HepG2 (cell line): ENCODE measurements around the gene TMEM129. TPM values are rescaled to one million over a fixed set of nuclear protein-coding genes. Genes with fewer than 3 reads are reported as not detected.

Experiments used
- BHLHE40 ChIP-seq: IDR thresholded peaks from 2 replicates; pipeline ENCODE4 v1.6.1; 2011; ENCODE audit warnings: low read length, improper control_type of control experiment
- CBX5 ChIP-seq: sonication (generic); formaldehyde crosslinking; IDR thresholded peaks from 2 replicates; pipeline ENCODE4 v1.4.0; 2020; ENCODE audit warnings: missing genetic modification reagents, borderline replicate concordance
- HDAC2 ChIP-seq: sonication (generic); formaldehyde crosslinking; IDR thresholded peaks from 2 replicates; pipeline ENCODE4 v1.4.0; 2020; ENCODE audit warnings: missing genetic modification reagents
- HNF4A ChIP-seq: sonication (generic); formaldehyde crosslinking; IDR thresholded peaks from 2 replicates; pipeline ENCODE4 v1.4.0; 2020; ENCODE audit warnings: missing genetic modification reagents
- MAFF ChIP-seq: IDR thresholded peaks from 2 replicates; pipeline ENCODE4 v1.6.1; 2011; ENCODE audit warnings: low read depth, low read length, improper control_type of control experiment
- MXD4 ChIP-seq: IDR thresholded peaks from 2 replicates; pipeline ENCODE4 v1.6.1; 2016; ENCODE audit warnings: mild to moderate bottlenecking, missing biosample characterization, missing genetic modification reagents
- NCOR1 ChIP-seq: fragments of 200-600 bp; sonication (generic); IDR thresholded peaks from 2 replicates; pipeline ENCODE4 v1.7.0; 2017; ENCODE audit warnings: antibody characterized with exemption, low read length, borderline replicate concordance
- NR1H2 ChIP-seq: sonication (generic); formaldehyde crosslinking; IDR thresholded peaks from 2 replicates; pipeline ENCODE4 v1.8.1; 2022; ENCODE audit warnings: low read depth, missing genetic modification reagents, borderline replicate concordance
- TFDP1 ChIP-seq: IDR thresholded peaks from 2 replicates; pipeline ENCODE4 v1.6.1; 2016; ENCODE audit warnings: missing compliant biosample characterization, missing genetic modification reagents, borderline replicate concordance
- TGIF2 ChIP-seq: IDR thresholded peaks from 2 replicates; pipeline ENCODE4 v1.6.1; 2016; ENCODE audit warnings: control low read depth, missing compliant biosample characterization
- TSC22D2 ChIP-seq: sonication (generic); formaldehyde crosslinking; IDR thresholded peaks from 2 replicates; pipeline ENCODE4 v1.5.1; 2020; ENCODE audit warnings: missing genetic modification reagents, mild to moderate bottlenecking, borderline replicate concordance
- YEATS2 ChIP-seq: sonication (generic); formaldehyde crosslinking; IDR thresholded peaks from 2 replicates; pipeline ENCODE4 v1.4.0; 2020; ENCODE audit warnings: missing genetic modification reagents, borderline replicate concordance
- ZBTB14 ChIP-seq: sonication (generic); formaldehyde crosslinking; IDR thresholded peaks from 2 replicates; pipeline ENCODE4 v1.4.0; 2020; ENCODE audit warnings: missing genetic modification reagents
- ZBTB7A ChIP-seq: sonication (generic); formaldehyde crosslinking; IDR thresholded peaks from 2 replicates; pipeline ENCODE4 v1.8.0; 2022; ENCODE audit warnings: mild to moderate bottlenecking, missing genetic modification reagents
- ZMYM3 ChIP-seq: sonication (generic); formaldehyde crosslinking; IDR thresholded peaks from 2 replicates; pipeline ENCODE4 v1.5.1; 2020; ENCODE audit warnings: mild to moderate bottlenecking, missing genetic modification reagents
- ZNF12 ChIP-seq: sonication (generic); formaldehyde crosslinking; IDR thresholded peaks from 2 replicates; pipeline ENCODE4 v1.5.0; 2020; ENCODE audit warnings: missing genetic modification reagents
- ZNF136 ChIP-seq: sonication (generic); formaldehyde crosslinking; IDR thresholded peaks from 2 replicates; pipeline ENCODE4 v1.8.1; 2022; ENCODE audit warnings: low read depth, mild to moderate bottlenecking, moderate library complexity, missing genetic modification reagents
- ZNF251 ChIP-seq: sonication (generic); formaldehyde crosslinking; IDR thresholded peaks from 2 replicates; pipeline ENCODE4 v1.9.0; 2021; ENCODE audit warnings: mild to moderate bottlenecking, missing genetic modification reagents
- ZNF510 ChIP-seq: sonication (generic); formaldehyde crosslinking; IDR thresholded peaks from 2 replicates; pipeline ENCODE4 v1.4.0; 2020; ENCODE audit warnings: low read depth, mild to moderate bottlenecking, missing genetic modification reagents
- ZNF543 ChIP-seq: sonication (generic); formaldehyde crosslinking; IDR thresholded peaks from 2 replicates; pipeline ENCODE4 v1.4.0; 2020; ENCODE audit warnings: mild to moderate bottlenecking, missing genetic modification reagents
- ZNF615 ChIP-seq: sonication (generic); formaldehyde crosslinking; IDR thresholded peaks from 2 replicates; pipeline ENCODE4 v1.5.0; 2020; ENCODE audit warnings: mild to moderate bottlenecking, missing genetic modification reagents, borderline replicate concordance
- ZNF83 ChIP-seq: sonication (generic); formaldehyde crosslinking; IDR thresholded peaks from 2 replicates; pipeline ENCODE4 v1.4.0; 2020; ENCODE audit warnings: missing genetic modification reagents, mild to moderate bottlenecking, borderline replicate concordance
- polyA plus RNA-seq, 8 experiments: library from polyadenylated mRNA; depleted of rRNA in 3 of 8; stranded (reverse) in 7 of 8; unstranded in 1 of 8; fragments of >200 nt; fragmentation: Illumina TruSeq in 4 of 8; extraction: Trizol in 4 of 8; gene quantifications; 2 replicates each; pipeline versions ENCODE4 v1.2.1 to v1.2.3, GENCODE V29; 2011 to 2016; ENCODE audit warnings: low read depth in 4 of 8, missing spikeins in 1 of 8, mixed read lengths in 1 of 8; ENCODE audit not compliant: insufficient read depth in 1 of 8
- total RNA-seq, 5 experiments: library from RNA; depleted of rRNA; stranded (reverse); fragments of >200 nt; fragmentation: Illumina TruSeq; extraction: Trizol; gene quantifications; 2 replicates each; pipeline ENCODE4 v1.2.3, GENCODE V29; 2016; ENCODE audit warnings: low read depth in 1 of 5
- TF ChIP-seq, protein P1 (sequence below): sonication (generic); formaldehyde crosslinking; IDR thresholded peaks from 2 replicates; pipeline ENCODE4 v1.4.0; 2020; ENCODE audit warnings: missing genetic modification reagents, borderline replicate concordance
- TF ChIP-seq, protein P2 (sequence below): IDR thresholded peaks from 2 replicates; pipeline ENCODE4 v1.6.1; 2016; ENCODE audit warnings: low read depth, control low read depth
- TF ChIP-seq, protein P3 (sequence below): conservative IDR thresholded peaks from 2 replicates; pipeline ENCODE4 v1.6.1; 2018; ENCODE audit warnings: missing genetic modification reagents

Gene TMEM129
- total and polyA plus RNA-seq, 2 of the 13 experiments (the other 11 are each of a cell fraction or from before 2014, with no cell fraction given), result 19.0 to 25.8 TPM

- TF ChIP-seq, protein P1, sequence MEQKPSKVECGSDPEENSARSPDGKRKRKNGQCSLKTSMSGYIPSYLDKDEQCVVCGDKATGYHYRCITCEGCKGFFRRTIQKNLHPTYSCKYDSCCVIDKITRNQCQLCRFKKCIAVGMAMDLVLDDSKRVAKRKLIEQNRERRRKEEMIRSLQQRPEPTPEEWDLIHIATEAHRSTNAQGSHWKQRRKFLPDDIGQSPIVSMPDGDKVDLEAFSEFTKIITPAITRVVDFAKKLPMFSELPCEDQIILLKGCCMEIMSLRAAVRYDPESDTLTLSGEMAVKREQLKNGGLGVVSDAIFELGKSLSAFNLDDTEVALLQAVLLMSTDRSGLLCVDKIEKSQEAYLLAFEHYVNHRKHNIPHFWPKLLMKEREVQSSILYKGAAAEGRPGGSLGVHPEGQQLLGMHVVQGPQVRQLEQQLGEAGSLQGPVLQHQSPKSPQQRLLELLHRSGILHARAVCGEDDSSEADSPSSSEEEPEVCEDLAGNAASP (CRISPR knock-in tag), result peak; percentile 41; the same call in 1 of the 2 replicates
- TF ChIP-seq NCOR1 (no peak), TFDP1 (CRISPR knock-in tag) (no peak), ZNF136 (CRISPR knock-in tag) (no peak), BHLHE40 (no peak), TGIF2 (CRISPR knock-in tag) (no peak), ZNF615 (no peak), ZNF510 (CRISPR knock-in tag) (no peak), ZNF12 (no peak; the same call in 1 of the 2 replicates), ZNF543 (CRISPR knock-in tag) (no peak), CBX5 (CRISPR knock-in tag) (no peak), ZMYM3 (CRISPR knock-in tag) (peak; percentile 9; the same call in 1 of the 2 replicates), ZNF83 (no peak), NR1H2 (CRISPR knock-in tag) (no peak), MXD4 (no peak; the same call in 1 of the 2 replicates), HNF4A (peak; percentile 10; the same call in 1 of the 2 replicates), MAFF (no peak), ZBTB14 (no peak), HDAC2 (CRISPR knock-in tag) (peak; percentile 30; the same call in 1 of the 2 replicates), YEATS2 (no peak), TSC22D2 (CRISPR knock-in tag) (no peak), ZBTB7A (CRISPR knock-in tag) (peak; percentile 46; the same call in 1 of the 2 replicates), ZNF251 (CRISPR knock-in tag) (no peak)
- TF ChIP-seq, protein P2, sequence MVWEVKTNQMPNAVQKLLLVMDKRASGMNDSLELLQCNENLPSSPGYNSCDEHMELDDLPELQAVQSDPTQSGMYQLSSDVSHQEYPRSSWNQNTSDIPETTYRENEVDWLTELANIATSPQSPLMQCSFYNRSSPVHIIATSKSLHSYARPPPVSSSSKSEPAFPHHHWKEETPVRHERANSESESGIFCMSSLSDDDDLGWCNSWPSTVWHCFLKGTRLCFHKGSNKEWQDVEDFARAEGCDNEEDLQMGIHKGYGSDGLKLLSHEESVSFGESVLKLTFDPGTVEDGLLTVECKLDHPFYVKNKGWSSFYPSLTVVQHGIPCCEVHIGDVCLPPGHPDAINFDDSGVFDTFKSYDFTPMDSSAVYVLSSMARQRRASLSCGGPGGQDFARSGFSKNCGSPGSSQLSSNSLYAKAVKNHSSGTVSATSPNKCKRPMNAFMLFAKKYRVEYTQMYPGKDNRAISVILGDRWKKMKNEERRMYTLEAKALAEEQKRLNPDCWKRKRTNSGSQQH (CRISPR knock-in tag), result no peak
- TF ChIP-seq, protein P3, sequence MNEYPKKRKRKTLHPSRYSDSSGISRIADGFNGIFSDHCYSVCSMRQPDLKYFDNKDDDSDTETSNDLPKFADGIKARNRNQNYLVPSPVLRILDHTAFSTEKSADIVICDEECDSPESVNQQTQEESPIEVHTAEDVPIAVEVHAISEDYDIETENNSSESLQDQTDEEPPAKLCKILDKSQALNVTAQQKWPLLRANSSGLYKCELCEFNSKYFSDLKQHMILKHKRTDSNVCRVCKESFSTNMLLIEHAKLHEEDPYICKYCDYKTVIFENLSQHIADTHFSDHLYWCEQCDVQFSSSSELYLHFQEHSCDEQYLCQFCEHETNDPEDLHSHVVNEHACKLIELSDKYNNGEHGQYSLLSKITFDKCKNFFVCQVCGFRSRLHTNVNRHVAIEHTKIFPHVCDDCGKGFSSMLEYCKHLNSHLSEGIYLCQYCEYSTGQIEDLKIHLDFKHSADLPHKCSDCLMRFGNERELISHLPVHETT (CRISPR knock-in tag), result no peak
These were observed 31.3 kb upstream of the TMEM129 start (continued) for GRCh38 chr4:1752284-1753041.
